Measurements from ENCODE around the gene RGS7.

Gene RGS7

GRCh38 chr1:240968864-240969263 lies 388.1 kb downstream of the RGS7 start:
- DNase-seq: no peak

GRCh38 chr1:240967070-240967724 lies 389.8 kb downstream of the RGS7 start:
- no peak for DNase-seq

- DNase-seq: no peak
These were observed 391.4 kb downstream of the RGS7 start for GRCh38 chr1:240965581-240966091.

- no peak for DNase-seq
These were observed 394.9 kb downstream of the RGS7 start for GRCh38 chr1:240962086-240962485.

GRCh38 chr1:240956424-240956823 lies 400.6 kb downstream of the RGS7 start:
- no peak for DNase-seq

- DNase-seq: no peak
These were observed 401.0 kb downstream of the RGS7 start for GRCh38 chr1:240956020-240956419.

- no peak for DNase-seq
These were observed 409.4 kb downstream of the RGS7 start for GRCh38 chr1:240947438-240948224.

- DNase-seq: peak; percentile 20
These were observed 410.1 kb downstream of the RGS7 start for GRCh38 chr1:240946926-240947325.

GRCh38 chr1:240942901-240943300 lies 414.1 kb downstream of the RGS7 start:
- DNase-seq: no peak

GRCh38 chr1:240941701-240942370 lies 415.2 kb downstream of the RGS7 start:
- DNase-seq: no peak

- DNase-seq: no peak
These were observed 419.9 kb downstream of the RGS7 start for GRCh38 chr1:240936911-240937668.

GRCh38 chr1:240935920-240936319 lies 421.1 kb downstream of the RGS7 start:
- DNase-seq: no peak

- no peak for DNase-seq
These were observed 426.0 kb downstream of the RGS7 start for GRCh38 chr1:240931031-240931430.

- no peak for DNase-seq
These were observed 428.7 kb downstream of the RGS7 start for GRCh38 chr1:240928265-240928664.

- no peak for DNase-seq
These were observed 429.2 kb downstream of the RGS7 start for GRCh38 chr1:240927821-240928220.

- DNase-seq: no peak
These were observed 431.7 kb downstream of the RGS7 start for GRCh38 chr1:240925273-240925672.

GRCh38 chr1:240917976-240918375 lies 439.0 kb downstream of the RGS7 start:
- DNase-seq: no peak

GRCh38 chr1:240914506-240914905 lies 442.5 kb downstream of the RGS7 start:
- no peak for DNase-seq

GRCh38 chr1:240912821-240913220 lies 444.2 kb downstream of the RGS7 start:
- no peak for DNase-seq

- no peak for DNase-seq
These were observed 447.1 kb downstream of the RGS7 start for GRCh38 chr1:240909701-240910457.

GRCh38 chr1:240906477-240906876 lies 450.5 kb downstream of the RGS7 start:
- no peak for DNase-seq

GRCh38 chr1:240905225-240905765 lies 451.7 kb downstream of the RGS7 start:
- no peak for DNase-seq
